RPMI7951 (cell line): ENCODE results near the gene DIP2C. TPM values are rescaled to one million over a fixed set of nuclear protein-coding genes. Genes with fewer than 3 reads are reported as not detected.
"Not testable (repeated sequence)": the region's sequence is repeated elsewhere in the genome, so short reads cannot be mapped to it uniquely, and the experiment has no call there.

ENCODE experiments used
- DNase-seq: peaks from one replicate; pipeline ENCODE4 v3.0.0-alpha.2; 2012; ENCODE audit warnings: low read depth
- total RNA-seq: library from RNA; depleted of rRNA; stranded (reverse); fragments of >200 nt; shearing (Covaris generic); gene quantifications from 2 replicates; pipeline ENCODE4 v1.2.3, GENCODE V29; 2014

DIP2C gene
- total RNA-seq, 1 experiment from 2014 or later, result 7.0 TPM

- DNase-seq, result not testable (repeated sequence)
These were observed 93.3 kb downstream of the DIP2C start for GRCh38 chr10:596131-596530.

- no peak for DNase-seq
These were observed 94.0 kb downstream of the DIP2C start for GRCh38 chr10:595473-595872.

GRCh38 chr10:594584-595270 is 94.7 kb downstream of the DIP2C start:
- no peak for DNase-seq

- DNase-seq, result no peak
These were observed 95.5 kb downstream of the DIP2C start for GRCh38 chr10:593901-594457.

- no peak for DNase-seq
These were observed 96.0 kb downstream of the DIP2C start for GRCh38 chr10:593421-593820.

GRCh38 chr10:593016-593415 is 96.5 kb downstream of the DIP2C start:
- DNase-seq, result no peak

- DNase-seq, result no peak
These were observed 97.8 kb downstream of the DIP2C start for GRCh38 chr10:591646-592045.

- DNase-seq, result no peak
These were observed 98.7 kb downstream of the DIP2C start for GRCh38 chr10:590721-591120.

- DNase-seq, result no peak
These were observed 99.3 kb downstream of the DIP2C start for GRCh38 chr10:589961-590680.

- peak; percentile 18 for DNase-seq
These were observed 101.0 kb downstream of the DIP2C start for GRCh38 chr10:588246-589165.

- no peak for DNase-seq
These were observed 102.8 kb downstream of the DIP2C start for GRCh38 chr10:586716-587115.

GRCh38 chr10:586151-586550 is 103.3 kb downstream of the DIP2C start:
- no peak for DNase-seq

- no peak for DNase-seq
These were observed 104.0 kb downstream of the DIP2C start for GRCh38 chr10:585502-585901.

GRCh38 chr10:584497-585290 is 104.8 kb downstream of the DIP2C start:
- DNase-seq, result not testable (repeated sequence)

GRCh38 chr10:583433-583832 is 106.0 kb downstream of the DIP2C start:
- DNase-seq, result no peak

- DNase-seq, result no peak
These were observed 107.6 kb downstream of the DIP2C start for GRCh38 chr10:581776-582330.

- DNase-seq, result peak; percentile 84
These were observed 108.7 kb downstream of the DIP2C start for GRCh38 chr10:580778-581177.

- no peak for DNase-seq
These were observed 113.4 kb downstream of the DIP2C start for GRCh38 chr10:576130-576465.

- no peak for DNase-seq
These were observed 113.9 kb downstream of the DIP2C start for GRCh38 chr10:575402-576129.

GRCh38 chr10:572696-573095 is 116.8 kb downstream of the DIP2C start:
- DNase-seq, result no peak
